HFFc6 (cell line): ENCODE measurements around the gene SOWAHD. TPM values are rescaled to one million over a fixed set of nuclear protein-coding genes. Genes with fewer than 3 reads are reported as not detected.

Experiments
- DNase-seq: peaks from one replicate; pipeline ENCODE4 v3.0.0-alpha.2; 2018
- H3K27ac Mint-ChIP-seq: 2 replicates; pipeline ENCODE4 v1.8.0; 2020; ENCODE audit warnings: mild to moderate bottlenecking, mixed read lengths
- H3K27me3 Mint-ChIP-seq: 2 replicates; pipeline ENCODE4 v1.8.0; 2021; ENCODE audit warnings: mild to moderate bottlenecking, moderate library complexity, mixed read lengths; ENCODE audit not compliant: insufficient read depth
- H3K36me3 Mint-ChIP-seq: 2 replicates; pipeline ENCODE4 v1.8.0; 2021; ENCODE audit warnings: low read depth, mixed read lengths
- H3K4me1 Mint-ChIP-seq: 2 replicates; pipeline ENCODE4 v1.8.0; 2020; ENCODE audit warnings: low read depth, mixed read lengths
- H3K4me3 Mint-ChIP-seq: 2 replicates; pipeline ENCODE4 v1.8.0; 2020; ENCODE audit warnings: mild to moderate bottlenecking, moderate library complexity, mixed read lengths
- H3K9me3 Mint-ChIP-seq: 2 replicates; pipeline ENCODE4 v1.8.0; 2020; ENCODE audit warnings: mild to moderate bottlenecking, mixed read lengths
- total RNA-seq, 6 experiments: library from RNA; stranded (reverse); fragmentation: NEBNext Ultra II Directional; extraction: Animal tissue kit (Norgen Biotek cat#: 25700); gene quantifications; 2 replicates in 1 of 6; 3 replicates in 5 of 6; pipeline ENCODE4 v1.2.3, GENCODE V29; 2021
- TF ChIP-seq, protein P1 (sequence below): fragments of 200-600 bp; sonication (generic); IDR thresholded peaks from 2 replicates; pipeline ENCODE4 v1.5.0; 2021; ENCODE audit warnings: antibody characterized with exemption, mild to moderate bottlenecking

Gene SOWAHD
- total RNA-seq, 6 experiments from 2014 or later = 0.12 to 0.29 (median 0.24) TPM; not detected in 1

DNA sequence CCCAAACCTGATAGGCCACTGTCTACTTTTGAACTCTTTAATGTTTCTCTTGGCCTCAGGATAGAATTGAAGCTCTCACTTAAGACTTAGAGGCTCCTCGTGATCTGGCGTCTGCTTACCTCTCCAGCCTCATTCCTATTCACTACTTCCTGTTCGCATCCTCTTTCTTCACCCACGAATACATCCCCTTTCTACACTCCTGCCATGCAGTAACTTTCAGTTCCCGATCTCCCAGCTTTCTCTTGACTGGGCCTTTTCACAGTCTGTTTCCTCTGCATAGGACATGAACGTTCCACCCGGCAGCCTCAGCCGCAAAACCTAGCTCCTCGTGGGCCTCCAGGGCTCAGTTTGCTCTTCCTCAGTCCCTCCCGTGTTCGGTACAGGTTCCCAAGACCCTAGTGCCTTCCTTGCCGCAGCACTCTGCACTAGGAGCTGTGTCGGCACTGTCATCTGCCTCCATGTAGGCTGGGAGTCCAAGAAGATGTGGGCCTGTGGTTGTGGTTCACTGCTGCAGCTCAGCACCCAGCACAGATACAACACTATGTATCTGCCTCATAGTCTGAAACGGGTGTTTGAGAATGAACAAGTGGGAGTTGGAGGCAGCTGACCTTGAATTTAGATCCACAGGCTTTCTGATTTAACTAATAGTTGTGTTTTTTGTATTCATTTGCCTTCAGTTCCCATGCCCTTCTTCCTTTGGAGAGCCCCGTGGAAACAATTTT is 17.3 kb downstream of the SOWAHD start:
- TF ChIP-seq, protein P1, sequence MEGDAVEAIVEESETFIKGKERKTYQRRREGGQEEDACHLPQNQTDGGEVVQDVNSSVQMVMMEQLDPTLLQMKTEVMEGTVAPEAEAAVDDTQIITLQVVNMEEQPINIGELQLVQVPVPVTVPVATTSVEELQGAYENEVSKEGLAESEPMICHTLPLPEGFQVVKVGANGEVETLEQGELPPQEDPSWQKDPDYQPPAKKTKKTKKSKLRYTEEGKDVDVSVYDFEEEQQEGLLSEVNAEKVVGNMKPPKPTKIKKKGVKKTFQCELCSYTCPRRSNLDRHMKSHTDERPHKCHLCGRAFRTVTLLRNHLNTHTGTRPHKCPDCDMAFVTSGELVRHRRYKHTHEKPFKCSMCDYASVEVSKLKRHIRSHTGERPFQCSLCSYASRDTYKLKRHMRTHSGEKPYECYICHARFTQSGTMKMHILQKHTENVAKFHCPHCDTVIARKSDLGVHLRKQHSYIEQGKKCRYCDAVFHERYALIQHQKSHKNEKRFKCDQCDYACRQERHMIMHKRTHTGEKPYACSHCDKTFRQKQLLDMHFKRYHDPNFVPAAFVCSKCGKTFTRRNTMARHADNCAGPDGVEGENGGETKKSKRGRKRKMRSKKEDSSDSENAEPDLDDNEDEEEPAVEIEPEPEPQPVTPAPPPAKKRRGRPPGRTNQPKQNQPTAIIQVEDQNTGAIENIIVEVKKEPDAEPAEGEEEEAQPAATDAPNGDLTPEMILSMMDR = no peak
- Mint-ChIP-seq H3K36me3 (0 out of 2 replicates have a peak, but pooled peaks cover under 1% of the 10 kb centered on the region), H3K4me3 (no peak overlapping the region), H3K9me3 (no peaks in the 10 kb centered on the region), H3K27me3 (no peaks in the 10 kb centered on the region; the same call in 1 of the 2 replicates), H3K4me1 (no peaks in the 10 kb centered on the region), H3K27ac (no peak overlapping the region)
- no peak for DNase-seq

DNA sequence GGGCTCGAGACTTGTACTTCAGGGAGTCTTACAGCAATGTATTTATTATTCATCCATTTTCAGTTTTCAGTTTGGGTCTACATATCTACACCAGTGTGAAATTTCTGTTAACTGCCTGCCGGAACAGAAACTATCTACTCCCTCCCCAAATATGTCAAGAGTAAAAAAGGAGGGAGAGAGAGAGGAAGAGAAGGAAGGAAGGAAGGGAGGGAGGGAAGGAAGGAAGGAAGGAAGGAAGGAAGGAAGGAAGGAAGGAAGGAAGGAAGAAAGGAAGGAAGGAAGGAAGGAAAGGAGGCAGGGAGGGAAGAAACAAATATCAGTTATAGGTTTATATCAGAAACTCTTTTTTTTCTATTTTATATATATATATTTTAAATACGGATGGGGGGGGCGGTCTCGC is 20.4 kb downstream of the SOWAHD start:
- H3K27me3 Mint-ChIP-seq = no peaks in the 10 kb centered on the region
- no peaks in the 10 kb centered on the region for H3K4me1 Mint-ChIP-seq
- no peak for DNase-seq
- TF ChIP-seq, protein P1 = no peak
- H3K4me3 Mint-ChIP-seq = no peak overlapping the region
- H3K27ac Mint-ChIP-seq = no peak overlapping the region
- no peaks in the 10 kb centered on the region for H3K9me3 Mint-ChIP-seq
- 0 out of 2 replicates have a peak, but pooled peaks cover 5% of the 10 kb centered on the region for H3K36me3 Mint-ChIP-seq

DNA sequence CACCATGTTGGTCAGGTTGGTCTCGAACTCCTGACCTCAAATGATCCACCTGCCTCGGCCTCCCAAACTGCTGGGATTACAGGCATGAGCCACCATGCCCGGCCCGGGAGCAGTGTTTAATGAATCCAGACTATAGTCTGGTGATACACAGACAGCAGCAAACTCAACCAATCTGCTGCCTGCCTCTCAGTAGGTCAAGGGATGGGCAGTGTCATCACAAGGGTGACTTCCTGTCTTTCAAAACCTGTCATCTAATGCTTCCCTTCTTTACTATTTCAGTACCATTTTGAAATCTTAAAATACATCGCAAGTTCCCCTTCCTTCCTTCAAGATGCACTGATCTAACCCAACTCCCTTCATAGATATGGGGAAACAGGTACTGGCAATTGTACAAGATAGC is 24.6 kb downstream of the SOWAHD start:
- peak overlapping the region; percentile 8; the same call in 1 of the 2 replicates for H3K27ac Mint-ChIP-seq
- TF ChIP-seq, protein P1 = no peak
- DNase-seq = no peak
- no peaks in the 10 kb centered on the region for H3K27me3 Mint-ChIP-seq
- H3K36me3 Mint-ChIP-seq = peaks cover 10% of the 10 kb centered on the region; the same call in 1 of the 2 replicates
- no peak overlapping the region for H3K4me3 Mint-ChIP-seq
- H3K9me3 Mint-ChIP-seq = no peaks in the 10 kb centered on the region
- peaks cover 12% of the 10 kb centered on the region; the same call in 1 of the 2 replicates for H3K4me1 Mint-ChIP-seq

DNA sequence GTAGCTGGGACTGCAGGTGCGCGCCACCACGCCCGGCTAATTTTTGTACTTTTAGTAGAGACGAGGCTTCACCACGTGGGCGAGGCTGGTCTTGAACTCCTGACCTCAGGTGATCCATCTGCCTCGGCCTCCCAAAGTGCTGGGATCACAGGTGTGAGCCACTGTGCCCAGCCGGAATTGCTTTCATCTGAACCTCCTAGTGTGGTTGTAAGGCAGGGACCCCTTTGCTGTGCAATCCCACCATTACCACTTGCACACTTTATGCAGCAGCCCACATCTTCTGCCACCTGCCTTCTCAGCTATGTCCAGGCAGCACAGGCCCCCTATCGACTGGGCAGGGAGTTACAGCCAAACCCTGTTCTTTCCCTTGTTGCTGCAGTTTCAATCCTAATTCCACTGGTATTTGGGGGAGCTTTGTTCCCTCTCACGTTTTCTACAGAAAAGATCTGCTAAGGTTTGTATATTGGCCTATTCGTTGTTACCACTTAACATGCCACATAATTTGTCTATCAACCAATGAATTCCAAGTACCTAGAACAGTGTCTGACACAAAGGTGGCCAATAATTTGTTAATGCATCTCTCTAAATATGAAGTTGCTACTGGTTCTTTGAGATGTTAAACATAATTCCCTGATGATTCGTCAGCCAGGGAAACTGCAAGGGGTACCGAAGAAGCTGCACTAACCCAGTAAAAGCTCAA is 26.5 kb downstream of the SOWAHD start:
- peak; percentile 17 for DNase-seq
- no peaks in the 10 kb centered on the region for H3K9me3 Mint-ChIP-seq
- peak overlapping the region; percentile 24; the same call in 1 of the 2 replicates for H3K27ac Mint-ChIP-seq
- H3K36me3 Mint-ChIP-seq = peaks cover 21% of the 10 kb centered on the region
- TF ChIP-seq, protein P1 = peak; percentile 72
- H3K4me1 Mint-ChIP-seq = peaks cover 26% of the 10 kb centered on the region
- no peak overlapping the region for H3K4me3 Mint-ChIP-seq
- H3K27me3 Mint-ChIP-seq = no peaks in the 10 kb centered on the region

DNA sequence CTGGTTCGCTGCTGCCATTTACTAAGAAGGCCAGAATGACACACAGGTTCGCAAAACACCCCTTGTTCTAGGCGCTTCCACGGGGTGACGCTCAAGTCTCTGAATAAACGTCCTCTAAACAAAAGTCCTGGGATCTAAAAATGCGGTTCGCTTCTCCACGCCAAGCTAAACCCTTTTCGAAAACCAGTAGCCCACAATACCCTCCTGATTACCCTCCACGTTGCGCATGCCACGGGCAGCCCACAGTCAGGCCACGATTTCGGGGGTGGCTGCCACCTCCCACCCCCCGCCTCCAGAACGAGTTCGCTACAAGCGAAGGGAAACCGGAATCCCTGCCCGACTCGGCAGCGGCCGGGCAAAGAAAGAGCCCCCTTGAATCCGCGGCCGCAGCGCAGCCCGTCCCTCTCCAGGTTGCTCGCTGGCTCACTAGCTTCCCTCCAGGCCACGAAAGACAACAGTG is 32.6 kb downstream of the SOWAHD start:
- peak; percentile 12 for DNase-seq
- Mint-ChIP-seq H3K36me3 (peaks cover 22% of the 10 kb centered on the region), H3K9me3 (no peaks in the 10 kb centered on the region), H3K4me1 (peaks cover 26% of the 10 kb centered on the region), H3K27ac (peak overlapping the region; percentile 95), H3K4me3 (peak overlapping the region; percentile 93), H3K27me3 (no peaks in the 10 kb centered on the region)
- TF ChIP-seq, protein P1 = peak; percentile 30
